Lung (tissue), 13 donors: ENCODE results near the gene SPEF2. TPM values are rescaled to one million over a fixed set of nuclear protein-coding genes. Genes with fewer than 3 reads are reported as not detected.

ENCODE experiments used
- ATAC-seq: fragments of 200-7000 bp; cut with Tn5 transposase; one replicate; pipeline ENCODE4 v1.9.1; 2020; ENCODE audit warnings: moderate number of reproducible peaks; ENCODE audit not compliant: insufficient read depth, low FRiP score
- DNase-seq, 3 donors: peaks; one replicate each; pipeline ENCODE4 v3.0.0-alpha.2; 2013 to 2017
- H3K27ac ChIP-seq, 2 donors: one replicate each; pipeline ENCODE4 v1.5.1; 2013; ENCODE audit warnings: mild to moderate bottlenecking in 2 of 2, moderate library complexity in 2 of 2, control low read depth in 1 of 2, inconsistent platforms in 1 of 2, low read depth in 1 of 2, low read length in 1 of 2
- H3K27me3 ChIP-seq, 3 donors: one replicate each; pipeline ENCODE4 v1.5.1; 2013; ENCODE audit warnings: low read length in 2 of 3; ENCODE audit not compliant: control insufficient read depth in 3 of 3, insufficient read depth in 3 of 3
- H3K36me3 ChIP-seq, 4 donors: one replicate each; pipeline ENCODE4 v1.5.1; 2013; ENCODE audit warnings: low read length in 4 of 4, mild to moderate bottlenecking in 1 of 4, moderate library complexity in 1 of 4; ENCODE audit not compliant: control insufficient read depth in 4 of 4, insufficient read depth in 4 of 4
- H3K4me1 ChIP-seq, 5 donors: one replicate each; pipeline ENCODE4 v1.5.1; 2013; ENCODE audit warnings: low read length in 5 of 5, mild to moderate bottlenecking in 2 of 5, moderate library complexity in 1 of 5; ENCODE audit not compliant: control insufficient read depth in 5 of 5, insufficient read depth in 5 of 5
- H3K4me3 ChIP-seq: one replicate; pipeline ENCODE4 v1.5.1; 2013; ENCODE audit warnings: mild to moderate bottlenecking, control low read depth, moderate library complexity
- H3K9ac ChIP-seq, 2 donors: one replicate each; pipeline ENCODE4 v1.5.1; 2013; ENCODE audit warnings: low read length in 2 of 2, control low read depth in 1 of 2; ENCODE audit not compliant: insufficient read depth in 1 of 2
- H3K9me3 ChIP-seq, 4 donors: one replicate each; pipeline ENCODE4 v1.5.1; 2013; ENCODE audit warnings: low read length in 3 of 4, mild to moderate bottlenecking in 1 of 4, moderate library complexity in 1 of 4; ENCODE audit not compliant: control insufficient read depth in 4 of 4, insufficient read depth in 3 of 4
- WGBS, 2 donors: extraction: QIAGEN DNeasy Blood & Tissue Kit; methylation state at CpG; one replicate each; pipeline ENCODE4 v1.1.7; 2013; 5-methylcytosine and 5-hydroxymethylcytosine counted together
- polyA plus RNA-seq, 2 donors: library from polyadenylated mRNA; stranded (reverse); fragments of 200-250 nt; gene quantifications; one replicate each; pipeline ENCODE4 v1.2.1, GENCODE V29; 2013
- small RNA-seq: library from RNA; depleted of rRNA; stranded (forward); fragments of <200 nt; gene quantifications from one replicate; pipeline ENCODE3, GENCODE V24; 2014; ENCODE audit warnings: low replicate concordance
- total RNA-seq, 2 donors: library from RNA; depleted of rRNA in 1 of 2; stranded (reverse); fragments of >200 nt in 1 of 2; gene quantifications; one replicate each; pipeline ENCODE4 v1.2.1, GENCODE V29; 2014 to 2021
- TF ChIP-seq, protein P1 (sequence below): IDR thresholded peaks from 2 replicates; pipeline ENCODE4 v1.5.1; 2012; ENCODE audit warnings: mild to moderate bottlenecking; ENCODE audit errors: control extremely low read depth, extremely low read depth
- donor health status: control.
- donor health status: control.
- donor health status: Bipolar disorder and iron deficiency.
- donor health status: healthy.
- donor health status: DM: yes; HTN: yes; CAD: no.

SPEF2 gene
- total and polyA plus RNA-seq, 4 donors, result 2.7 to 73.9 (median 11.3) TPM

DNA sequence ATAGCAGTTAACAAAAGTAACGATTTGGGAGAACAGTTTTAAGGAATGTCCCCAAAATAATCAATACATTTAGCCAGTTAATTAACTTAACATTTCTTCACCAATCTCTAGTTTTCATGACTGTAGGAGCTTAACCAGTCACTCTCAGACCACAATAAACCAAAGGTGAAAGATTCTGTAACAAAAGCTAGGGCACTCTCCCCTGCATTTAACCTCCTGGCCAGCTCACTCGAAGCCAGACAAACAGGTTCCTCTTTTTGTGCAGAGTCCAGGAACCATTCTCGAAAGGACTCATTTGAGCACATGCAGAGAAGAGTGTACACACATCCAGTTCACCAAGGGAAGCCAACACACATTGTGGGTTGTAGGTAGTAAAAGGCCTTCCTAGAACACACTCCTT lies 245.5 kb downstream of the SPEF2 start:
- ATAC-seq (no peak), DNase-seq (peak in 1 of 3 donors; percentile 42)
- 43 to 50% methylated on average over 3 of the region's 3 CpGs for WGBS, 2 donors
- Histone ChIP-seq H3K9ac (no peak overlapping the region), H3K4me3 (no peak overlapping the region), H3K27me3 (no peaks in the 10 kb centered on the region), H3K4me1 (no peaks in the 10 kb centered on the region), H3K9me3 (no peaks in the 10 kb centered on the region), H3K27ac (no peak overlapping the region), H3K36me3 (peaks cover 0 to 2% (median 0%) of the 10 kb centered on the region in 4 donors)
- TF ChIP-seq, protein P1, sequence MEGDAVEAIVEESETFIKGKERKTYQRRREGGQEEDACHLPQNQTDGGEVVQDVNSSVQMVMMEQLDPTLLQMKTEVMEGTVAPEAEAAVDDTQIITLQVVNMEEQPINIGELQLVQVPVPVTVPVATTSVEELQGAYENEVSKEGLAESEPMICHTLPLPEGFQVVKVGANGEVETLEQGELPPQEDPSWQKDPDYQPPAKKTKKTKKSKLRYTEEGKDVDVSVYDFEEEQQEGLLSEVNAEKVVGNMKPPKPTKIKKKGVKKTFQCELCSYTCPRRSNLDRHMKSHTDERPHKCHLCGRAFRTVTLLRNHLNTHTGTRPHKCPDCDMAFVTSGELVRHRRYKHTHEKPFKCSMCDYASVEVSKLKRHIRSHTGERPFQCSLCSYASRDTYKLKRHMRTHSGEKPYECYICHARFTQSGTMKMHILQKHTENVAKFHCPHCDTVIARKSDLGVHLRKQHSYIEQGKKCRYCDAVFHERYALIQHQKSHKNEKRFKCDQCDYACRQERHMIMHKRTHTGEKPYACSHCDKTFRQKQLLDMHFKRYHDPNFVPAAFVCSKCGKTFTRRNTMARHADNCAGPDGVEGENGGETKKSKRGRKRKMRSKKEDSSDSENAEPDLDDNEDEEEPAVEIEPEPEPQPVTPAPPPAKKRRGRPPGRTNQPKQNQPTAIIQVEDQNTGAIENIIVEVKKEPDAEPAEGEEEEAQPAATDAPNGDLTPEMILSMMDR, result no peak

Small RNA genes lying within 50 kb of the gene (small RNA-seq; reads per million reads assigned to genes)
- not detected for gene RNU7-130P

Other genes starting within 250 kb of the SPEF2 start
- gene IL7R, start 239.0 kb downstream of the SPEF2 start, total RNA-seq, result 10 to 100 TPM; 47.6 to 87.8 TPM
- 100 to 1,000 TPM in 1 of 2 donors, 10 to 100 TPM in 1; 10.9 to 120 TPM for gene IL7R, start 239.0 kb downstream of the SPEF2 start, polyA plus RNA-seq